PC-9 (cell line): ENCODE measurements around the gene CALR3. TPM values are rescaled to one million over a fixed set of nuclear protein-coding genes. Genes with fewer than 3 reads are reported as not detected.

Source experiments
- BruUV-seq: library from RNA; stranded (reverse); fragments of 400-500 nt; replicated peaks from 2 replicates; lab custom pipeline; 2021; lab: Mats Ljungman, UMichigan
- CTCF ChIA-PET: fragments of 300-600 bp; sonication (Branson Sonifier 250); formaldehyde crosslinking; loops from one replicate; lab custom pipeline; 2022; ENCODE audit warnings: antibody characterized with exemption; lab: Charles Lee
- POLR2A ChIA-PET: fragments of 300-600 bp; sonication (Branson Sonifier 250); formaldehyde crosslinking; loops from one replicate; lab custom pipeline; 2022; ENCODE audit warnings: antibody characterized with exemption; ENCODE audit not compliant: unreplicated experiment; lab: Charles Lee
- DNase-seq, 2 experiments: peaks; one replicate each; pipeline versions ENCODE4 v3.0.0 to v3.0.0-alpha.2; 2015 to 2022; ENCODE audit warnings: mixed read lengths in 1 of 2
- H2AFZ ChIP-seq: fragments of 200-600 bp; sonication (generic); 2 replicates; pipeline ENCODE4 v1.8.1; 2017; ENCODE audit warnings: antibody characterized with exemption
- H3F3A ChIP-seq: fragments of 200-600 bp; sonication (generic); 2 replicates; pipeline ENCODE4 v1.8.1; 2017; ENCODE audit warnings: antibody characterized with exemption, mild to moderate bottlenecking, low read depth; ENCODE audit not compliant: insufficient read depth
- H3K27ac ChIP-seq: fragments of 200-600 bp; sonication (generic); 2 replicates; pipeline ENCODE4 v1.6.1; 2016; ENCODE audit warnings: mixed run types
- H3K27me3 ChIP-seq: fragments of 200-600 bp; sonication (generic); 2 replicates; pipeline ENCODE4 v1.6.1; 2016; ENCODE audit warnings: low read depth, mixed run types; ENCODE audit not compliant: insufficient read depth
- H3K36me3 ChIP-seq: fragments of 200-600 bp; sonication (generic); 2 replicates; pipeline ENCODE4 v1.6.1; 2016; ENCODE audit warnings: low read depth, mixed run types
- H3K4me1 ChIP-seq: fragments of 200-600 bp; sonication (generic); replicated peaks from 2 replicates; pipeline ENCODE4 v1.6.1; 2016; ENCODE audit warnings: mixed run types; ENCODE audit not compliant: insufficient read depth
- H3K4me2 ChIP-seq: fragments of 200-600 bp; sonication (generic); 2 replicates; pipeline ENCODE4 v1.6.1; 2017; ENCODE audit warnings: mixed run types
- H3K4me3 ChIP-seq: fragments of 200-600 bp; sonication (generic); 2 replicates; pipeline ENCODE4 v1.6.1; 2016; ENCODE audit warnings: mixed run types
- H3K79me2 ChIP-seq: fragments of 200-600 bp; sonication (generic); 2 replicates; pipeline ENCODE4 v1.6.1; 2017; ENCODE audit warnings: low read depth, mixed run types
- H3K9me2 ChIP-seq: fragments of 200-600 bp; sonication (generic); 2 replicates; pipeline ENCODE4 v1.8.1; 2017; ENCODE audit warnings: mild to moderate bottlenecking; ENCODE audit not compliant: insufficient read depth
- H3K9me3 ChIP-seq: fragments of 200-600 bp; sonication (generic); 2 replicates; pipeline ENCODE4 v1.8.1; 2016; ENCODE audit warnings: low read depth; ENCODE audit not compliant: insufficient read depth
- H4K20me1 ChIP-seq: fragments of 200-600 bp; sonication (generic); 2 replicates; pipeline ENCODE4 v1.8.1; 2017; ENCODE audit not compliant: insufficient read depth
- CTCF ChIP-seq: fragments of 200-600 bp; sonication (generic); conservative IDR thresholded peaks from 2 replicates; pipeline ENCODE4 v1.6.1; 2017; ENCODE audit warnings: mixed run types, antibody characterized with exemption, mild to moderate bottlenecking, moderate library complexity
- EZH2 ChIP-seq: fragments of 200-600 bp; sonication (generic); IDR thresholded peaks from 2 replicates; pipeline ENCODE4 v1.8.0; 2017; ENCODE audit warnings: antibody characterized with exemption, low read depth
- intact Hi-C: fragments of 100-400 bp; cut with micrococcal nuclease; formaldehyde crosslinking; loops from one replicate; pipeline ENCODE4 v1.10.0; 2022; ENCODE audit not compliant: unreplicated experiment
- total RNA-seq: library from RNA; stranded (reverse); gene quantifications from 2 replicates; pipeline ENCODE4 v1.2.3, GENCODE V29; 2021

The CALR3 gene
- total RNA-seq, 1 experiment from 2014 or later, result not detected

GRCh38 chr19:16520986-16521624 lies 25.1 kb upstream of the CALR3 start:
- ChIA-PET CTCF (no interaction called here), POLR2A (no interaction called here)
- H2AFZ ChIP-seq, result no peak overlapping the region
- H3K9me2 ChIP-seq, result no peaks in the 10 kb centered on the region
- no peaks in the 10 kb centered on the region for H3K79me2 ChIP-seq
- H3K27ac ChIP-seq, result no peak overlapping the region
- no peaks in the 10 kb centered on the region for H3K9me3 ChIP-seq
- H3K4me2 ChIP-seq, result no peak overlapping the region
- no peak for DNase-seq
- peaks cover 17% of the 10 kb centered on the region; the same call in 1 of the 2 replicates for H3K36me3 ChIP-seq
- H3K4me1 ChIP-seq, result no peaks in the 10 kb centered on the region
- H4K20me1 ChIP-seq, result peaks cover 70% of the 10 kb centered on the region
- no TSS peak for BruUV-seq
- no peaks in the 10 kb centered on the region for H3K27me3 ChIP-seq
- H3F3A ChIP-seq, result peaks cover 41% of the 10 kb centered on the region
- TF ChIP-seq CTCF (no peak), EZH2 (no peak)
- intact Hi-C loops, result no loop called here
- H3K4me3 ChIP-seq, result no peak overlapping the region

- Histone ChIP-seq H3K4me1 (no peaks in the 10 kb centered on the region), H3K27ac (no peak overlapping the region), H3K9me2 (no peaks in the 10 kb centered on the region), H3K9me3 (no peaks in the 10 kb centered on the region), H3K4me2 (no peak overlapping the region), H3K4me3 (no peak overlapping the region), H3K36me3 (peaks cover 17% of the 10 kb centered on the region; the same call in 1 of the 2 replicates), H4K20me1 (peaks cover 69% of the 10 kb centered on the region), H3K79me2 (no peaks in the 10 kb centered on the region), H2AFZ (no peak overlapping the region), H3K27me3 (no peaks in the 10 kb centered on the region), H3F3A (peaks cover 45% of the 10 kb centered on the region)
- CTCF ChIA-PET, result no interaction called here
- no TSS peak for BruUV-seq
- POLR2A ChIA-PET, result no interaction called here
- intact Hi-C loops, result no loop called here
- no peak for DNase-seq
- TF ChIP-seq EZH2, result no peak
- TF ChIP-seq CTCF, result no peak
Measured at GRCh38 chr19:16520074-16520973, 24.4 kb upstream of the CALR3 start.

GRCh38 chr19:16519230-16519687 lies 23.3 kb upstream of the CALR3 start:
- Histone ChIP-seq H3F3A (peaks cover 50% of the 10 kb centered on the region), H3K9me2 (no peaks in the 10 kb centered on the region), H2AFZ (no peak overlapping the region), H3K4me1 (no peaks in the 10 kb centered on the region), H3K79me2 (no peaks in the 10 kb centered on the region), H3K27ac (no peak overlapping the region), H3K36me3 (peaks cover 17% of the 10 kb centered on the region; the same call in 1 of the 2 replicates), H3K4me2 (no peak overlapping the region), H3K9me3 (no peaks in the 10 kb centered on the region), H3K4me3 (no peak overlapping the region), H4K20me1 (peaks cover 68% of the 10 kb centered on the region), H3K27me3 (no peaks in the 10 kb centered on the region)
- no TSS peak for BruUV-seq
- intact Hi-C loops, result no loop called here
- no peak for TF ChIP-seq EZH2
- TF ChIP-seq CTCF, result no peak
- DNase-seq, result no peak
- CTCF ChIA-PET, result no interaction called here
- POLR2A ChIA-PET, result interaction anchor here (0.7 kb wide), 1 partner anchor 115 kb away, joined by 3 read pairs; no protein-coding TSS in a partner anchor
